Keratinocyte (primary cell): ENCODE measurements around the gene TOPAZ1. TPM values are rescaled to one million over a fixed set of nuclear protein-coding genes. Genes with fewer than 3 reads are reported as not detected.

Experiments
- DNase-seq: peaks from one replicate; pipeline ENCODE4 v3.0.0-alpha.2; 2011; ENCODE audit warnings: low read depth, missing footprints, low spot score
- FAIRE-seq: peaks from 2 replicates; lab custom pipeline; 2011; peaks lifted over from hg19 to GRCh38; lab: Jason Lieb, UNC
- H2AFZ ChIP-seq: 2 replicates; pipeline ENCODE4 v1.6.0; 2012; ENCODE audit warnings: low read length, control low read depth, inconsistent platforms; ENCODE audit not compliant: control insufficient read depth
- H3K27ac ChIP-seq: 2 replicates; pipeline ENCODE4 v1.5.1; 2011; ENCODE audit warnings: low read length; ENCODE audit not compliant: control insufficient read depth, insufficient read depth
- H3K27me3 ChIP-seq: 3 replicates; pipeline ENCODE4 v1.6.0; 2011; ENCODE audit warnings: low read length; ENCODE audit not compliant: control insufficient read depth, insufficient read depth; ENCODE audit errors: extremely low read depth
- H3K36me3 ChIP-seq, 2 experiments: 2 replicates in 1 of 2; 3 replicates in 1 of 2; pipeline ENCODE4 v1.5.1; 2011; ENCODE audit warnings: low read length in 2 of 2, mild to moderate bottlenecking in 1 of 2; ENCODE audit not compliant: control insufficient read depth in 2 of 2, insufficient read depth in 2 of 2; ENCODE audit errors: extremely low read depth in 1 of 2
- H3K4me1 ChIP-seq: 3 replicates; pipeline ENCODE4 v1.5.1; 2011; ENCODE audit warnings: low read length; ENCODE audit not compliant: control insufficient read depth, insufficient read depth; ENCODE audit errors: extremely low read depth
- H3K4me2 ChIP-seq: 3 replicates; pipeline ENCODE4 v1.6.0; 2011; ENCODE audit warnings: low read depth, low read length; ENCODE audit not compliant: control insufficient read depth, insufficient read depth; ENCODE audit errors: extremely low read depth
- H3K4me3 ChIP-seq, 3 experiments: fragments of 200-600 bp in 1 of 3; sonication (generic) in 1 of 3; 2 replicates in 2 of 3; 3 replicates in 1 of 3; pipeline ENCODE4 v1.5.1; 2011 to 2016; ENCODE audit warnings: low read length in 3 of 3, mild to moderate bottlenecking in 3 of 3, control low read depth in 2 of 3, inconsistent platforms in 1 of 3, low read depth in 1 of 3, mixed read lengths in 1 of 3, mixed run types in 1 of 3, moderate library complexity in 1 of 3; ENCODE audit not compliant: control insufficient read depth in 2 of 3, insufficient read depth in 2 of 3; ENCODE audit errors: extremely low read depth in 1 of 3
- H3K79me2 ChIP-seq: 2 replicates; pipeline ENCODE4 v1.6.0; 2012; ENCODE audit warnings: low read length; ENCODE audit not compliant: control insufficient read depth, insufficient read depth
- H3K9ac ChIP-seq: 3 replicates; pipeline ENCODE4 v1.6.0; 2011; ENCODE audit warnings: low read length; ENCODE audit not compliant: control insufficient read depth, insufficient read depth; ENCODE audit errors: extremely low read depth
- H3K9me1 ChIP-seq: 3 replicates; pipeline ENCODE4 v1.6.0; 2011; ENCODE audit warnings: low read length; ENCODE audit not compliant: control insufficient read depth, insufficient read depth; ENCODE audit errors: extremely low read depth
- H3K9me3 ChIP-seq: 2 replicates; pipeline ENCODE4 v1.5.1; 2012; ENCODE audit warnings: low read depth, low read length; ENCODE audit not compliant: control insufficient read depth
- H4K20me1 ChIP-seq: 3 replicates; pipeline ENCODE4 v1.6.0; 2011; ENCODE audit warnings: low read length; ENCODE audit not compliant: control insufficient read depth, insufficient read depth; ENCODE audit errors: extremely low read depth
- CTCF ChIP-seq, 3 experiments: IDR thresholded peaks in 1 of 3; conservative IDR thresholded peaks in 1 of 3; optimal IDR thresholded peaks in 1 of 3; 2 replicates in 2 of 3; 3 replicates in 1 of 3; pipeline versions ENCODE3 to v1.5.1; 2011; ENCODE audit warnings: low read length in 3 of 3, mild to moderate bottlenecking in 3 of 3, moderate library complexity in 2 of 3, control low read depth in 1 of 3, inconsistent platforms in 1 of 3; ENCODE audit not compliant: insufficient read depth in 2 of 3; ENCODE audit errors: extremely low read depth in 1 of 3
- EZH2 ChIP-seq: IDR thresholded peaks from one replicate; pipeline ENCODE4 v1.6.1; 2012; ENCODE audit warnings: inconsistent platforms, mild to moderate bottlenecking, low read length, moderate library complexity
- dilution Hi-C: fragments of 300-500 bp; cut with MboI; formaldehyde crosslinking; loops from one replicate; pipeline ENCODE4 v1.7.0; 2020; ENCODE audit warnings: low sequenced_read_pairs; ENCODE audit not compliant: extremely low pct_ligation_motif_present
- polyA plus RNA-seq, 5 experiments: library from polyadenylated mRNA; depleted of rRNA in 3 of 5; stranded (reverse) in 3 of 5; stranded (forward) in 1 of 5; unstranded in 1 of 5; fragments of >200 nt; gene quantifications; 1 replicate in 1 of 5; 2 replicates in 3 of 5; 3 replicates in 1 of 5; pipeline versions ENCODE4 v1.2.1 to v1.2.3, GENCODE V29; 2011 to 2012; ENCODE audit warnings: missing spikeins in 2 of 5, low read depth in 1 of 5, low replicate concordance in 1 of 5

The TOPAZ1 gene
- polyA plus RNA-seq, 1 donor (not counting 4 experiments of a cell fraction or from before 2014, with no cell fraction given), result not detected

DNA sequence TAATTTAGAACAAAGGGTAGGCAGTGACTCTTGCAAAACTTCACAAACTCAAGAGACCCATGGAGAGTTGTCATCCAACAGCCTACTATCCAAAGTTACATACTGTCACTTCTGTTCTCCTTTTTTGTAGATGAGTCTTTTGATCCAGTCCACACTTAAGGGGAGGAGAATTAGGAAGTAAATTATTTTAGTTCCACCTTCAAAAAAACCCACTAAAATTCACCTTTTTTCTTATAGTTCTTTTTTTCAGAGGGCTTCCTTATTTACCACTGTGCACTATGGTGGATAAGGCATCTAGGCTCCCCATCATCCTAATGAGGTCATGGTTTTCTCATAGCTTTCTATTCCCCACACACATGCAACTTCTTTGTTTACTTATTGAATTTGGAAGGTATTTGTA is 88.3 kb downstream of the TOPAZ1 start:
- H3K4me2 ChIP-seq, result no peak overlapping the region
- H3K9me1 ChIP-seq, result no peaks in the 10 kb centered on the region
- H3K4me3 ChIP-seq, result no peak overlapping the region
- H3K79me2 ChIP-seq, result no peaks in the 10 kb centered on the region
- peaks cover 6% of the 10 kb centered on the region for H3K27me3 ChIP-seq
- H3K27ac ChIP-seq, result no peak overlapping the region
- dilution Hi-C loops, result no loop called here
- H3K4me1 ChIP-seq, result no peaks in the 10 kb centered on the region
- H3K9me3 ChIP-seq, result no peaks in the 10 kb centered on the region
- FAIRE-seq (no peak), DNase-seq (no peak)
- H4K20me1 ChIP-seq, result no peaks in the 10 kb centered on the region
- H3K9ac ChIP-seq, result no peak overlapping the region
- H3K36me3 ChIP-seq, result no peaks in the 10 kb centered on the region
- H2AFZ ChIP-seq, result no peak overlapping the region
- TF ChIP-seq EZH2, result no peak
- TF ChIP-seq CTCF (optimal IDR thresholded peaks at IDR 0.05 in 1 of 3, IDR thresholded peaks at IDR 0.05 in 1 of 3, conservative IDR thresholded peaks at IDR 0.05 in 1 of 3; ENCODE audit: extremely low read depth in 1 of 3, insufficient read depth in 2 of 3, low read length in 3 of 3), result no peak

DNA sequence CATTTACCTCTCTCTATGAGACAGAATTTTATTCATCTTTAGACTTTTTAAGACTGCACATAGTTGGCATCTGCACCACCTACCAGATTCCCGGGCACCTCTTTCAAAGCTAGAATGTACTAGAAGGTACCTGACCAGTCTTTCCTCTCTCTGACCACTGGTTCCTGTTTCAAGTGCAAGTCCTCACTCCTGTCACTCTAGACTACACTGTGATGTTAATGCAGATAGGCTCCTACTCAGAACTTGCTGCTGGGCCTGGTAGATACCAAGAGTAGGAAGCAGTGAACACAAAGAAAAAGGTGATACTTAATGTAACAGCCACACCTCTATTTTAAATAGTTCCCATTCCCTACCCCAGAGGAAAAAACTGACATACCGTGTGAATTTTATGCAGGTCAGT is 88.8 kb downstream of the TOPAZ1 start:
- no peaks in the 10 kb centered on the region for H3K4me1 ChIP-seq
- DNase-seq (no peak), FAIRE-seq (no peak)
- H3K9me1 ChIP-seq, result no peaks in the 10 kb centered on the region
- H3K36me3 ChIP-seq, result no peaks in the 10 kb centered on the region
- peaks cover 6% of the 10 kb centered on the region for H3K27me3 ChIP-seq
- H3K9ac ChIP-seq, result no peak overlapping the region
- H2AFZ ChIP-seq, result no peak overlapping the region
- TF ChIP-seq CTCF (optimal IDR thresholded peaks at IDR 0.05 in 1 of 3, IDR thresholded peaks at IDR 0.05 in 1 of 3, conservative IDR thresholded peaks at IDR 0.05 in 1 of 3; ENCODE audit: extremely low read depth in 1 of 3, insufficient read depth in 2 of 3, low read length in 3 of 3) (no peak), EZH2 (no peak)
- no peak overlapping the region for H3K27ac ChIP-seq
- no peak overlapping the region for H3K4me2 ChIP-seq
- dilution Hi-C loops, result no loop called here
- H3K4me3 ChIP-seq, result no peak overlapping the region
- no peaks in the 10 kb centered on the region for H4K20me1 ChIP-seq
- H3K79me2 ChIP-seq, result no peaks in the 10 kb centered on the region
- H3K9me3 ChIP-seq, result no peaks in the 10 kb centered on the region
